A204.1 (cell line): Measurements from ENCODE around the gene MACO1.

ENCODE experiments used
- FAIRE-seq: peaks from 2 replicates; lab custom pipeline; 2012; peaks lifted over from hg19 to GRCh38; lab: Jason Lieb, UNC

MACO1 gene

DNA sequence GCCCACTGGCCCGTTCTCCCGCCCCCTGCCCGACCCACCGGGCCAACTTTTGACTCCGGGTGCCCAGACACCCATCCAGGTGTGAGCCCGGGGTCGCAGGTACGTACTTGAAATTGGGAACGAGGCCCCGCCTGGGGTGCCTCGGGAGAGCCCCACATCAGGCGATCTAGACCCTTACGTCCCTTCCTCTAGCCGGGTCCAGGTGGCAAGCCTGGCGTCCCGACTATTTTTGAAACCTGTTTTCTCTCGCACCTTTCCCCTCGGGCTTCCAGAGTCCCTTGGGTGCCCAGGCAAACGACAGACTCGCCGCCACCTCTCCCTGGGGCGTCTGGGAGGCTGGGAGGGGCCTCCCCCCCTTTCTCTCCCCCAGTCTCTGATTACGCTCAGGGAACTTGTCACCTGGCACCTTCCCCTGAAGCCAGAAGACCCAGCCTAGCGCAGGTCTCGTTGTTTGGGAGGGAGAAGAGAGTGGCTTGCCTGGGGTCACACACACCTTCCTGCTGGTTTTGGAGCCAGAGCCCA is 113.6 kb downstream of the MACO1 start:
- FAIRE-seq, result no peak

DNA sequence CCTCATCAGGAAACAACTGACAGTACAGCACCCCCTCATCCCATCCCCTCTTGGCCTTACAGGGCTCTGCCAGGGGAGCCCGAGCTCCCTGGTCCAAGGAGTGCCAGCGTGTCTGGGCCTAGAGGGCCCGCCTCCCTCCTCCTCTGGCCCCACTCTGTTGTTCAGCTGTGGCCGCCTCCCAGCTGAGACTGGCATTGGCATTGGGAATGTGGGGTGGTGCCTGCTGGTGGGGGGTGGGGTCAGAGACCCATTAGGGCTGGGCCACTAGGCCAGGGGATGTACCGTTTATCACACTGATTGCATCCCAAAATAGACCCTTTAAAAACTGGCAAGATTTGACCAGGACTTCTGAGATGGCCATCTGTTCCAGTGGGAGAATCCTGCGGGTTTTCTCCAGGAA is 114.1 kb downstream of the MACO1 start:
- FAIRE-seq, result no peak

GRCh38 chr1:25545767-25546166 is 115.1 kb downstream of the MACO1 start:
- no peak for FAIRE-seq

- FAIRE-seq, result no peak
These were observed 115.5 kb downstream of the MACO1 start for GRCh38 chr1:25546193-25546592.

GRCh38 chr1:25548601-25549000 is 117.9 kb downstream of the MACO1 start:
- FAIRE-seq, result no peak

DNA sequence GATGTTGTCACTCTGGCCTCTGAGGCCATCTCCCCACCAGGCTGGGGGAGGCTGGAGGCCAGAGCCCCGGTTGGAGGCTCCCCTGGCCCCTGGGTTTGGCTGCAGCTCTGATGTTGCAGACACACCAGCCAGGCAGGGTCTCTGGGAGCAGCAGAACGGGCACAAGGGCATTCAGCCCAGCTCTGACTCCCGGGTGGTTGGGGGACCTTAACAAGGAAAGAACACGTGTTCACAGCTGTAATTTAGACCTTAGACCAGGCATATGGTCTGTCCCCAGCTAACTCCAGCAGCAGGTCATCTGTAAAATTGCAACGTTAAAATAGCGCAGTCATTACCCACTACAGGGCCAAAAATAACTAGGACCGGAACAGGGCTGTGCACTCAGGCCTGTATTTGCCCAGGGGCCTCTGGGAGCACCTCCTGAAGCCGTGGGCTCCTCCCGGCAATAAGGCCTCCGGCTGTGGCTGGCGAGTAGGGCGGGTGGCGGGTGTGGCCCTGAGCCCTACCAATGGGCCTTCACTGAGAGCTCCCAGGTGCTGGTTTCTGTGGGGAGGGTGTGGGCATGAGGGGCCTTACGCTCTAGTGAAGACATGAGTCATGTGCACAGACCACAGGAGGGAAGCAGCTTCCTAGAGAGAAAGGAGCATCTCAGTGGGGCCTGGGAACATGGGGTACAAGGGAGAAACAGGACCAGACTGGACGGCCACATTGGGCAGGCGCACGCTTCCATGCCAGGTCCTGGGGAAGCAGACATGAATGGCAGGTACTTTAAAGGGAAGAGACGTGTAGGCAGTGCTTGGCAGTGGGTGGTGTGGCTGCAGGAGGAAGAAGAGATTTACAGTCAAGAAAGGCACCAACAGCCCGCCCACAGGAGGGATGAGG is 118.8 kb downstream of the MACO1 start:
- FAIRE-seq, result no peak
